HEK293T (cell line): ENCODE results near the gene AFTPH.

Experiments
- ELF4 ChIP-seq: fragments of 450-650 bp; IDR thresholded peaks from 2 replicates; pipeline ENCODE4 v1.6.1; 2017; ENCODE audit warnings: antibody characterized with exemption
- FOXK2 ChIP-seq: fragments of 450-650 bp; IDR thresholded peaks from 2 replicates; pipeline ENCODE4 v1.6.1; 2016; ENCODE audit warnings: mild to moderate bottlenecking
- SUZ12 ChIP-seq: fragments of 450-650 bp; IDR thresholded peaks from 2 replicates; pipeline ENCODE4 v1.6.1; 2016; ENCODE audit warnings: mild to moderate bottlenecking
- TARDBP ChIP-seq: fragments of 450-650 bp; IDR thresholded peaks from 2 replicates; pipeline ENCODE4 v1.6.1; 2016

- TF ChIP-seq TARDBP (no peak), FOXK2 (no peak), SUZ12 (no peak), ELF4 (no peak)
These were observed 114.5 kb downstream of the AFTPH start for GRCh38 chr2:64638502-64639120.
